GM23338 (cell line): ENCODE measurements around the gene HAO1. TPM values are rescaled to one million over a fixed set of nuclear protein-coding genes. Genes with fewer than 3 reads are reported as not detected.

Source experiments
- ATAC-seq: fragments of 200-7000 bp; cut with Tn5 transposase; 3 replicates; pipeline ENCODE4 v1.9.1; 2020
- DNase-seq: peaks from one replicate; pipeline ENCODE4 v3.0.0-alpha.2; 2015; ENCODE audit warnings: low spot score
- H2AFZ ChIP-seq: fragments of 200-600 bp; sonication (generic); 2 replicates; pipeline ENCODE4 v1.8.0; 2016; ENCODE audit warnings: antibody characterized with exemption, mild to moderate bottlenecking, moderate library complexity
- H3F3A ChIP-seq: fragments of 200-600 bp; sonication (generic); replicated peaks from 2 replicates; pipeline ENCODE4 v1.8.0; 2017; ENCODE audit warnings: antibody characterized with exemption, mixed run types, low read depth
- H3K27ac ChIP-seq: fragments of 200-600 bp; sonication (generic); 2 replicates; pipeline ENCODE4 v1.6.1; 2016; ENCODE audit warnings: low read depth
- H3K27me3 ChIP-seq: fragments of 200-600 bp; sonication (generic); 2 replicates; pipeline ENCODE4 v1.8.0; 2016; ENCODE audit warnings: mild to moderate bottlenecking, mixed run types, moderate library complexity; ENCODE audit not compliant: insufficient read depth
- H3K36me3 ChIP-seq: fragments of 200-600 bp; sonication (generic); 2 replicates; pipeline ENCODE4 v1.8.0; 2016; ENCODE audit warnings: mild to moderate bottlenecking; ENCODE audit not compliant: insufficient read depth
- H3K4me1 ChIP-seq: fragments of 200-600 bp; sonication (generic); 2 replicates; pipeline ENCODE4 v1.8.0; 2016; ENCODE audit warnings: mild to moderate bottlenecking, moderate library complexity; ENCODE audit not compliant: insufficient read depth
- H3K4me2 ChIP-seq: fragments of 200-600 bp; sonication (generic); 2 replicates; pipeline ENCODE4 v1.7.1; 2017; ENCODE audit warnings: mixed run types
- H3K4me3 ChIP-seq: fragments of 200-600 bp; sonication (generic); 2 replicates; pipeline ENCODE4 v1.6.1; 2016; ENCODE audit warnings: mixed run types
- H3K79me2 ChIP-seq: fragments of 200-600 bp; sonication (generic); replicated peaks from 2 replicates; pipeline ENCODE4 v1.8.0; 2017; ENCODE audit warnings: mild to moderate bottlenecking; ENCODE audit not compliant: insufficient read depth
- H3K9me2 ChIP-seq: fragments of 200-600 bp; sonication (generic); 2 replicates; pipeline ENCODE4 v1.8.0; 2017; ENCODE audit not compliant: insufficient read depth
- H4K20me1 ChIP-seq: fragments of 200-600 bp; sonication (generic); replicated peaks from 2 replicates; pipeline ENCODE4 v1.8.0; 2017; ENCODE audit warnings: mild to moderate bottlenecking; ENCODE audit not compliant: insufficient read depth
- H3K27ac Mint-ChIP-seq: 2 replicates; pipeline ENCODE4 v1.8.0; 2020; ENCODE audit warnings: inconsistent platforms, mild to moderate bottlenecking, moderate library complexity, mixed read lengths
- H3K27me3 Mint-ChIP-seq: 3 replicates; pipeline ENCODE4 v1.8.0; 2022; ENCODE audit warnings: low read depth, mild to moderate bottlenecking, moderate library complexity, mixed read lengths, inconsistent platforms; ENCODE audit not compliant: insufficient read depth, poor library complexity
- H3K36me3 Mint-ChIP-seq: 3 replicates; pipeline ENCODE4 v1.8.0; 2021; ENCODE audit warnings: low read depth, mild to moderate bottlenecking, inconsistent platforms, moderate library complexity, mixed read lengths
- H3K4me1 Mint-ChIP-seq: 3 replicates; pipeline ENCODE4 v1.8.0; 2020; ENCODE audit warnings: mild to moderate bottlenecking, inconsistent platforms, mixed read lengths
- H3K4me3 Mint-ChIP-seq: 3 replicates; pipeline ENCODE4 v1.8.0; 2021; ENCODE audit warnings: moderate library complexity, mild to moderate bottlenecking, inconsistent platforms, mixed read lengths
- H3K9me3 Mint-ChIP-seq: 3 replicates; pipeline ENCODE4 v1.8.0; 2020; ENCODE audit warnings: moderate library complexity, mild to moderate bottlenecking, inconsistent platforms, mixed read lengths
- CREB1 ChIP-seq: fragments of 250-450 bp; sonication (Bioruptor Pico); IDR thresholded peaks from 2 replicates; pipeline ENCODE4 v1.5.0; 2020; ENCODE audit warnings: low read depth, mild to moderate bottlenecking, moderate library complexity
- CTCF ChIP-seq, 2 experiments: fragments of 200-600 bp in 1 of 2; sonication (generic) in 1 of 2; conservative IDR thresholded peaks; 2 replicates each; pipeline versions ENCODE4 v1.5.1 to v1.6.1; 2016 to 2017; ENCODE audit warnings: antibody characterized with exemption in 2 of 2, low read depth in 2 of 2, mild to moderate bottlenecking in 2 of 2, moderate library complexity in 1 of 2
- EZH2phosphoT487 ChIP-seq: fragments of 200-600 bp; sonication (generic); IDR thresholded peaks from one replicate; pipeline ENCODE4 v1.8.1; 2018; ENCODE audit warnings: antibody characterized with exemption; ENCODE audit not compliant: unreplicated experiment
- JUNB ChIP-seq: IDR thresholded peaks from one replicate; pipeline ENCODE4 v1.6.1; 2016; ENCODE audit warnings: antibody characterized with exemption; ENCODE audit not compliant: unreplicated experiment
- NANOG ChIP-seq: IDR thresholded peaks from 2 replicates; pipeline ENCODE4 v1.6.1; 2016; ENCODE audit warnings: antibody characterized with exemption, borderline replicate concordance
- ZNF114 ChIP-seq: fragments of 250-450 bp; sonication (Bioruptor Pico); IDR thresholded peaks from 2 replicates; pipeline ENCODE4 v1.5.0; 2020; ENCODE audit warnings: mild to moderate bottlenecking, moderate library complexity
- ZNF331 ChIP-seq: fragments of 250-450 bp; sonication (Bioruptor Pico); IDR thresholded peaks from 2 replicates; pipeline ENCODE4 v1.5.0; 2020; ENCODE audit warnings: low read depth, mild to moderate bottlenecking, moderate library complexity
- polyA plus RNA-seq: library from polyadenylated mRNA; unstranded; fragments of >200 nt; fragmentation: Nextera tagmentation; extraction: Ambion mirVana; gene quantifications from 2 replicates; pipeline ENCODE4 v1.2.1, GENCODE V29; 2016
- total RNA-seq: library from RNA; depleted of rRNA; stranded (reverse); fragments of >200 nt; shearing (Covaris generic); gene quantifications from 2 replicates; pipeline ENCODE4 v1.2.3, GENCODE V29; 2014
- TF ChIP-seq, protein P1 (sequence below): IDR thresholded peaks from 2 replicates; pipeline ENCODE4 v1.6.1; 2016; ENCODE audit warnings: antibody characterized with exemption
- TF ChIP-seq, protein P2 (sequence below): IDR thresholded peaks from one replicate; pipeline ENCODE4 v1.6.1; 2018; ENCODE audit warnings: antibody characterized with exemption; ENCODE audit not compliant: unreplicated experiment
- TF ChIP-seq, protein P3 (sequence below): fragments of 250-450 bp; sonication (Bioruptor Pico); IDR thresholded peaks from 2 replicates; pipeline ENCODE4 v1.5.0; 2020; ENCODE audit warnings: mild to moderate bottlenecking, moderate library complexity

The HAO1 gene
- total and polyA plus RNA-seq, 2 experiments from 2014 or later = not detected

GRCh38 chr20:7966176-7966575 is 25.9 kb upstream of the HAO1 start:
- H3K27me3 ChIP-seq = no peaks in the 10 kb centered on the region
- H3K4me3 Mint-ChIP-seq = no peak overlapping the region
- no peaks in the 10 kb centered on the region for H3K9me3 Mint-ChIP-seq
- TF ChIP-seq, protein P1, sequence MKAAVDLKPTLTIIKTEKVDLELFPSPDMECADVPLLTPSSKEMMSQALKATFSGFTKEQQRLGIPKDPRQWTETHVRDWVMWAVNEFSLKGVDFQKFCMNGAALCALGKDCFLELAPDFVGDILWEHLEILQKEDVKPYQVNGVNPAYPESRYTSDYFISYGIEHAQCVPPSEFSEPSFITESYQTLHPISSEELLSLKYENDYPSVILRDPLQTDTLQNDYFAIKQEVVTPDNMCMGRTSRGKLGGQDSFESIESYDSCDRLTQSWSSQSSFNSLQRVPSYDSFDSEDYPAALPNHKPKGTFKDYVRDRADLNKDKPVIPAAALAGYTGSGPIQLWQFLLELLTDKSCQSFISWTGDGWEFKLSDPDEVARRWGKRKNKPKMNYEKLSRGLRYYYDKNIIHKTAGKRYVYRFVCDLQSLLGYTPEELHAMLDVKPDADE = no peak
- H3K9me2 ChIP-seq = no peaks in the 10 kb centered on the region
- no peak overlapping the region for H3K4me2 ChIP-seq
- H3K27ac ChIP-seq = no peak overlapping the region
- no peaks in the 10 kb centered on the region for H3F3A ChIP-seq
- DNase-seq (no peak), ATAC-seq (no peak)
- H3K27me3 Mint-ChIP-seq = no peaks in the 10 kb centered on the region
- no peaks in the 10 kb centered on the region for H3K36me3 ChIP-seq
- H4K20me1 ChIP-seq = no peaks in the 10 kb centered on the region
- H3K4me3 ChIP-seq = no peak overlapping the region
- no peak overlapping the region for H3K27ac Mint-ChIP-seq
- no peaks in the 10 kb centered on the region for H3K36me3 Mint-ChIP-seq
- H3K4me1 ChIP-seq = no peaks in the 10 kb centered on the region
- H3K79me2 ChIP-seq = no peaks in the 10 kb centered on the region
- no peak overlapping the region for H2AFZ ChIP-seq
- no peaks in the 10 kb centered on the region for H3K4me1 Mint-ChIP-seq

GRCh38 chr20:7959484-7959883 is 19.2 kb upstream of the HAO1 start:
- Mint-ChIP-seq H3K4me1 (no peaks in the 10 kb centered on the region), H3K27me3 (peaks cover 5% of the 10 kb centered on the region), H3K27ac (no peak overlapping the region), H3K36me3 (peaks cover 27% of the 10 kb centered on the region; the same call in 2 of the 3 replicates), H3K9me3 (peaks cover 37% of the 10 kb centered on the region), H3K4me3 (no peak overlapping the region)
- H4K20me1 ChIP-seq = no peaks in the 10 kb centered on the region
- H3K9me2 ChIP-seq = no peaks in the 10 kb centered on the region
- no peak overlapping the region for H3K4me3 ChIP-seq
- H3K27ac ChIP-seq = no peak overlapping the region
- H2AFZ ChIP-seq = no peak overlapping the region
- H3K4me2 ChIP-seq = no peak overlapping the region
- no peaks in the 10 kb centered on the region for H3F3A ChIP-seq
- no peak for ATAC-seq
- no peaks in the 10 kb centered on the region; the same call in 1 of the 2 replicates for H3K36me3 ChIP-seq
- no peak for DNase-seq
- H3K79me2 ChIP-seq = no peaks in the 10 kb centered on the region
- H3K27me3 ChIP-seq = no peaks in the 10 kb centered on the region
- no peaks in the 10 kb centered on the region for H3K4me1 ChIP-seq
- TF ChIP-seq EZH2phosphoT487 (no peak), CREB1 (CRISPR knock-in tag) (no peak), JUNB (no peak), NANOG (no peak), ZNF114 (CRISPR knock-in tag) (no peak), ZNF331 (CRISPR knock-in tag) (no peak), CTCF (conservative IDR thresholded peaks at IDR 0.05; ENCODE audit: low read depth in 2 of 2) (no peak)
- TF ChIP-seq, protein P2, sequence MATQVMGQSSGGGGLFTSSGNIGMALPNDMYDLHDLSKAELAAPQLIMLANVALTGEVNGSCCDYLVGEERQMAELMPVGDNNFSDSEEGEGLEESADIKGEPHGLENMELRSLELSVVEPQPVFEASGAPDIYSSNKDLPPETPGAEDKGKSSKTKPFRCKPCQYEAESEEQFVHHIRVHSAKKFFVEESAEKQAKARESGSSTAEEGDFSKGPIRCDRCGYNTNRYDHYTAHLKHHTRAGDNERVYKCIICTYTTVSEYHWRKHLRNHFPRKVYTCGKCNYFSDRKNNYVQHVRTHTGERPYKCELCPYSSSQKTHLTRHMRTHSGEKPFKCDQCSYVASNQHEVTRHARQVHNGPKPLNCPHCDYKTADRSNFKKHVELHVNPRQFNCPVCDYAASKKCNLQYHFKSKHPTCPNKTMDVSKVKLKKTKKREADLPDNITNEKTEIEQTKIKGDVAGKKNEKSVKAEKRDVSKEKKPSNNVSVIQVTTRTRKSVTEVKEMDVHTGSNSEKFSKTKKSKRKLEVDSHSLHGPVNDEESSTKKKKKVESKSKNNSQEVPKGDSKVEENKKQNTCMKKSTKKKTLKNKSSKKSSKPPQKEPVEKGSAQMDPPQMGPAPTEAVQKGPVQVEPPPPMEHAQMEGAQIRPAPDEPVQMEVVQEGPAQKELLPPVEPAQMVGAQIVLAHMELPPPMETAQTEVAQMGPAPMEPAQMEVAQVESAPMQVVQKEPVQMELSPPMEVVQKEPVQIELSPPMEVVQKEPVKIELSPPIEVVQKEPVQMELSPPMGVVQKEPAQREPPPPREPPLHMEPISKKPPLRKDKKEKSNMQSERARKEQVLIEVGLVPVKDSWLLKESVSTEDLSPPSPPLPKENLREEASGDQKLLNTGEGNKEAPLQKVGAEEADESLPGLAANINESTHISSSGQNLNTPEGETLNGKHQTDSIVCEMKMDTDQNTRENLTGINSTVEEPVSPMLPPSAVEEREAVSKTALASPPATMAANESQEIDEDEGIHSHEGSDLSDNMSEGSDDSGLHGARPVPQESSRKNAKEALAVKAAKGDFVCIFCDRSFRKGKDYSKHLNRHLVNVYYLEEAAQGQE = no peak
- TF ChIP-seq, protein P3, sequence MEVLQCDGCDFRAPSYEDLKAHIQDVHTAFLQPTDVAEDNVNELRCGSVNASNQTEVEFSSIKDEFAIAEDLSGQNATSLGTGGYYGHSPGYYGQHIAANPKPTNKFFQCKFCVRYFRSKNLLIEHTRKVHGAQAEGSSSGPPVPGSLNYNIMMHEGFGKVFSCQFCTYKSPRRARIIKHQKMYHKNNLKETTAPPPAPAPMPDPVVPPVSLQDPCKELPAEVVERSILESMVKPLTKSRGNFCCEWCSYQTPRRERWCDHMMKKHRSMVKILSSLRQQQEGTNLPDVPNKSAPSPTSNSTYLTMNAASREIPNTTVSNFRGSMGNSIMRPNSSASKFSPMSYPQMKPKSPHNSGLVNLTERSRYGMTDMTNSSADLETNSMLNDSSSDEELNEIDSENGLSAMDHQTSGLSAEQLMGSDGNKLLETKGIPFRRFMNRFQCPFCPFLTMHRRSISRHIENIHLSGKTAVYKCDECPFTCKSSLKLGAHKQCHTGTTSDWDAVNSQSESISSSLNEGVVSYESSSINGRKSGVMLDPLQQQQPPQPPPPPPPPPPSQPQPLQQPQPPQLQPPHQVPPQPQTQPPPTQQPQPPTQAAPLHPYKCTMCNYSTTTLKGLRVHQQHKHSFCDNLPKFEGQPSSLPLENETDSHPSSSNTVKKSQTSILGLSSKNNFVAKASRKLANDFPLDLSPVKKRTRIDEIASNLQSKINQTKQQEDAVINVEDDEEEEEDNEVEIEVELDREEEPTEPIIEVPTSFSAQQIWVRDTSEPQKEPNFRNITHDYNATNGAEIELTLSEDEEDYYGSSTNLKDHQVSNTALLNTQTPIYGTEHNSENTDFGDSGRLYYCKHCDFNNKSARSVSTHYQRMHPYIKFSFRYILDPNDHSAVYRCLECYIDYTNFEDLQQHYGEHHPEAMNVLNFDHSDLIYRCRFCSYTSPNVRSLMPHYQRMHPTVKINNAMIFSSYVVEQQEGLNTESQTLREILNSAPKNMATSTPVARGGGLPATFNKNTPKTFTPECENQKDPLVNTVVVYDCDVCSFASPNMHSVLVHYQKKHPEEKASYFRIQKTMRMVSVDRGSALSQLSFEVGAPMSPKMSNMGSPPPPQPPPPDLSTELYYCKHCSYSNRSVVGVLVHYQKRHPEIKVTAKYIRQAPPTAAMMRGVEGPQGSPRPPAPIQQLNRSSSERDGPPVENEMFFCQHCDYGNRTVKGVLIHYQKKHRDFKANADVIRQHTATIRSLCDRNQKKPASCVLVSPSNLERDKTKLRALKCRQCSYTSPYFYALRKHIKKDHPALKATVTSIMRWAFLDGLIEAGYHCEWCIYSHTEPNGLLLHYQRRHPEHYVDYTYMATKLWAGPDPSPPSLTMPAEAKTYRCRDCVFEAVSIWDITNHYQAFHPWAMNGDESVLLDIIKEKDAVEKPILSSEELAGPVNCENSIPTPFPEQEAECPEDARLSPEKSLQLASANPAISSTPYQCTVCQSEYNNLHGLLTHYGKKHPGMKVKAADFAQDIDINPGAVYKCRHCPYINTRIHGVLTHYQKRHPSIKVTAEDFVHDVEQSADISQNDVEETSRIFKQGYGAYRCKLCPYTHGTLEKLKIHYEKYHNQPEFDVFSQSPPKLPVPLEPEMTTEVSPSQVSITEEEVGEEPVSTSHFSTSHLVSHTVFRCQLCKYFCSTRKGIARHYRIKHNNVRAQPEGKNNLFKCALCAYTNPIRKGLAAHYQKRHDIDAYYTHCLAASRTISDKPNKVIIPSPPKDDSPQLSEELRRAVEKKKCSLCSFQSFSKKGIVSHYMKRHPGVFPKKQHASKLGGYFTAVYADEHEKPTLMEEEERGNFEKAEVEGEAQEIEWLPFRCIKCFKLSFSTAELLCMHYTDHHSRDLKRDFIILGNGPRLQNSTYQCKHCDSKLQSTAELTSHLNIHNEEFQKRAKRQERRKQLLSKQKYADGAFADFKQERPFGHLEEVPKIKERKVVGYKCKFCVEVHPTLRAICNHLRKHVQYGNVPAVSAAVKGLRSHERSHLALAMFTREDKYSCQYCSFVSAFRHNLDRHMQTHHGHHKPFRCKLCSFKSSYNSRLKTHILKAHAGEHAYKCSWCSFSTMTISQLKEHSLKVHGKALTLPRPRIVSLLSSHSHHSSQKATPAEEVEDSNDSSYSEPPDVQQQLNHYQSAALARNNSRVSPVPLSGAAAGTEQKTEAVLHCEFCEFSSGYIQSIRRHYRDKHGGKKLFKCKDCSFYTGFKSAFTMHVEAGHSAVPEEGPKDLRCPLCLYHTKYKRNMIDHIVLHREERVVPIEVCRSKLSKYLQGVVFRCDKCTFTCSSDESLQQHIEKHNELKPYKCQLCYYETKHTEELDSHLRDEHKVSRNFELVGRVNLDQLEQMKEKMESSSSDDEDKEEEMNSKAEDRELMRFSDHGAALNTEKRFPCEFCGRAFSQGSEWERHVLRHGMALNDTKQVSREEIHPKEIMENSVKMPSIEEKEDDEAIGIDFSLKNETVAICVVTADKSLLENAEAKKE (CRISPR knock-in tag) = no peak
